Measurements from ENCODE around the gene SLC23A2.

The SLC23A2 gene

GRCh38 chr20:4962241-4962855 is 39.0 kb downstream of the SLC23A2 start:
- no peak for DNase-seq

- DNase-seq = no peak
Measured at GRCh38 chr20:4961746-4962145, 39.6 kb downstream of the SLC23A2 start.

GRCh38 chr20:4959592-4959991 is 41.7 kb downstream of the SLC23A2 start:
- no peak for DNase-seq

GRCh38 chr20:4957939-4958362 is 43.4 kb downstream of the SLC23A2 start:
- DNase-seq = no peak

GRCh38 chr20:4957187-4957586 is 44.1 kb downstream of the SLC23A2 start:
- no peak for DNase-seq

- DNase-seq = peak in 1 of 2 experiments; percentile 28
Measured at GRCh38 chr20:4956200-4956810, 45.0 kb downstream of the SLC23A2 start.

- no peak for DNase-seq
Measured at GRCh38 chr20:4953881-4954280, 47.4 kb downstream of the SLC23A2 start.

GRCh38 chr20:4952229-4952628 is 49.1 kb downstream of the SLC23A2 start:
- DNase-seq = no peak

GRCh38 chr20:4951299-4951698 is 50.0 kb downstream of the SLC23A2 start:
- DNase-seq = peak in 1 of 2 experiments; percentile 56

- no peak for DNase-seq
Measured at GRCh38 chr20:4950841-4951240, 50.5 kb downstream of the SLC23A2 start.

GRCh38 chr20:4950437-4950836 is 50.9 kb downstream of the SLC23A2 start:
- no peak for DNase-seq

GRCh38 chr20:4949833-4950178 is 51.5 kb downstream of the SLC23A2 start:
- DNase-seq = no peak

GRCh38 chr20:4947817-4948559 is 53.3 kb downstream of the SLC23A2 start:
- DNase-seq = peak; percentile 11 to 28

GRCh38 chr20:4946986-4947385 is 54.3 kb downstream of the SLC23A2 start:
- DNase-seq = no peak

- no peak for DNase-seq
Measured at GRCh38 chr20:4946585-4946984, 54.7 kb downstream of the SLC23A2 start.

GRCh38 chr20:4944518-4945313 is 56.6 kb downstream of the SLC23A2 start:
- no peak for DNase-seq

- DNase-seq = no peak
Measured at GRCh38 chr20:4942331-4942730, 59.0 kb downstream of the SLC23A2 start.

- DNase-seq = no peak
Measured at GRCh38 chr20:4937407-4938319, 63.6 kb downstream of the SLC23A2 start.

GRCh38 chr20:4936851-4937406 is 64.4 kb downstream of the SLC23A2 start:
- no peak for DNase-seq

GRCh38 chr20:4936392-4936850 is 64.9 kb downstream of the SLC23A2 start:
- no peak for DNase-seq

GRCh38 chr20:4932061-4932460 is 69.2 kb downstream of the SLC23A2 start:
- DNase-seq = no peak
